ENCODE measurements around the gene CDC42BPB. TPM values are rescaled to one million over a fixed set of nuclear protein-coding genes. Genes with fewer than 3 reads are reported as not detected.

Gene CDC42BPB
- total RNA-seq, 1 donor from 2014 or later: 48.2 TPM

DNA sequence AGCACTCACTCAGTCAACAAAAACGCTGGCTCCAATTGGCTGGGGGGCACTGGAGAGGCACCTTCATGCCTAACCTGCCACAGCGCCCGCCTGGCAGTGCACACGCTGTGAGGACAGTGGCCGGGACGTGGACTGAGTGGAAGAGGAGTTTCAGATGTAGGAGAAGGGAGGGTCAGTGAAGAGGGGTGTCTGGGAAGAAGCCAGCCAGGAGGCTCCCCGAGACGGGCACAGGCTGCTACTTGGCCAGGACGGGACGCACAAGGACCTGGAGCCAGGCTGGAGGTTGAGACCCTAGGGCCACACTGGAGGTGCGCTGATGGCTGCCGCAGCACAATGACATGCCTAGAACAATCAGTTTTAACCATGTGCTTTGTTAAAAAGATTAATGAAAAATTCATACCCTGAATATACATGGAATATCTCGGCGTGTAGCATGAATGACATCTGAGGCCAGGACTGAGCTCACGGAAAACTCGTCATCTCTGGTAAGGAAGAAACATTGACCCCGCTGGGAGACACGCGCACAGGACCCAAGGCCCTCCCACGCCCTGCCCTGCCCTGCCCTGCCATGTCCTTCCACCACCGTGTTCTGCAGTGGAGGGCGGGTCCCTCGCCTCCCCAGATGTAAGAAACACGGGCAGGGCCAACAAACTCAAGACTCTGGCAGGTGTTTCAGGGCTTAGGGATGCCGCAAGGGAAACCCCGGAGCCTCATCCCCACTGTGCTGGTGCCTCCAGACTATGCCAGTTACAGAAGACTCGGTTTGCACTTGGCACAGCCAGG lies 109.8 kb downstream of the CDC42BPB start:
- no peaks in the 10 kb centered on the region for H3K4me1 Mint-ChIP-seq
- Histone ChIP-seq H3K4me3 (no peak overlapping the region), H3K36me3 (no peaks in the 10 kb centered on the region), H3K9ac (no peak overlapping the region), H3F3A (ENCODE audit: low read depth) (no peaks in the 10 kb centered on the region), H3K27me3 (no peaks in the 10 kb centered on the region), H3K79me2 (ENCODE audit: low read depth) (no peaks in the 10 kb centered on the region), H3K4me2 (no peak overlapping the region), H3K4me1 (no peaks in the 10 kb centered on the region), H2AFZ (replicated peaks) (no peak overlapping the region), H4K20me1 (ENCODE audit: low read depth) (no peaks in the 10 kb centered on the region), H3K27ac (no peak overlapping the region), H3K9me3 (ENCODE audit: low read depth) (no peaks in the 10 kb centered on the region)
- TF ChIP-seq, protein P1, sequence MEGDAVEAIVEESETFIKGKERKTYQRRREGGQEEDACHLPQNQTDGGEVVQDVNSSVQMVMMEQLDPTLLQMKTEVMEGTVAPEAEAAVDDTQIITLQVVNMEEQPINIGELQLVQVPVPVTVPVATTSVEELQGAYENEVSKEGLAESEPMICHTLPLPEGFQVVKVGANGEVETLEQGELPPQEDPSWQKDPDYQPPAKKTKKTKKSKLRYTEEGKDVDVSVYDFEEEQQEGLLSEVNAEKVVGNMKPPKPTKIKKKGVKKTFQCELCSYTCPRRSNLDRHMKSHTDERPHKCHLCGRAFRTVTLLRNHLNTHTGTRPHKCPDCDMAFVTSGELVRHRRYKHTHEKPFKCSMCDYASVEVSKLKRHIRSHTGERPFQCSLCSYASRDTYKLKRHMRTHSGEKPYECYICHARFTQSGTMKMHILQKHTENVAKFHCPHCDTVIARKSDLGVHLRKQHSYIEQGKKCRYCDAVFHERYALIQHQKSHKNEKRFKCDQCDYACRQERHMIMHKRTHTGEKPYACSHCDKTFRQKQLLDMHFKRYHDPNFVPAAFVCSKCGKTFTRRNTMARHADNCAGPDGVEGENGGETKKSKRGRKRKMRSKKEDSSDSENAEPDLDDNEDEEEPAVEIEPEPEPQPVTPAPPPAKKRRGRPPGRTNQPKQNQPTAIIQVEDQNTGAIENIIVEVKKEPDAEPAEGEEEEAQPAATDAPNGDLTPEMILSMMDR (IDR thresholded peaks at IDR 0.05): no peak
- TF ChIP-seq EZH2phosphoT487 (IDR thresholded peaks at IDR 0.05): no peak
- TF ChIP-seq EZH2 (IDR thresholded peaks at IDR 0.05): no peak
- H3K4me3 Mint-ChIP-seq: no peak overlapping the region
- H3K36me3 Mint-ChIP-seq: peaks cover 36% of the 10 kb centered on the region
- no peak for DNase-seq (ENCODE audit: low spot score)
- peaks cover 2% of the 10 kb centered on the region for H3K27me3 Mint-ChIP-seq (ENCODE audit: insufficient read depth, low read depth)
- H3K27ac Mint-ChIP-seq: no peak overlapping the region
- H3K9me3 Mint-ChIP-seq: no peaks in the 10 kb centered on the region

GRCh38 chr14:102945346-102946130 lies 111.8 kb downstream of the CDC42BPB start:
- Mint-ChIP-seq H3K27ac (no peak overlapping the region), H3K4me3 (no peak overlapping the region), H3K4me1 (no peaks in the 10 kb centered on the region), H3K27me3 (ENCODE audit: insufficient read depth, low read depth) (peaks cover 5% of the 10 kb centered on the region), H3K9me3 (no peaks in the 10 kb centered on the region), H3K36me3 (peaks cover 28% of the 10 kb centered on the region)
- no peak for DNase-seq (ENCODE audit: low spot score)
- no peaks in the 10 kb centered on the region for H3K4me1 ChIP-seq
- H3K27ac ChIP-seq: no peak overlapping the region
- H4K20me1 ChIP-seq (ENCODE audit: low read depth): no peaks in the 10 kb centered on the region
- no peak overlapping the region for H2AFZ ChIP-seq (replicated peaks)
- H3K36me3 ChIP-seq: no peaks in the 10 kb centered on the region
- H3K9me3 ChIP-seq (ENCODE audit: low read depth): no peaks in the 10 kb centered on the region
- TF ChIP-seq EZH2 (IDR thresholded peaks at IDR 0.05): no peak
- no peak overlapping the region for H3K9ac ChIP-seq
- no peak overlapping the region for H3K4me2 ChIP-seq
- no peaks in the 10 kb centered on the region for H3K79me2 ChIP-seq (ENCODE audit: low read depth)
- no peaks in the 10 kb centered on the region for H3K27me3 ChIP-seq
- H3F3A ChIP-seq (ENCODE audit: low read depth): no peaks in the 10 kb centered on the region
- no peak overlapping the region for H3K4me3 ChIP-seq

- Histone ChIP-seq H3K4me2 (no peak overlapping the region), H3F3A (ENCODE audit: low read depth) (no peaks in the 10 kb centered on the region), H3K4me3 (no peak overlapping the region), H3K79me2 (ENCODE audit: low read depth) (no peaks in the 10 kb centered on the region), H3K4me1 (no peaks in the 10 kb centered on the region), H3K9me3 (ENCODE audit: low read depth) (no peaks in the 10 kb centered on the region), H3K36me3 (no peaks in the 10 kb centered on the region), H3K27ac (no peak overlapping the region), H4K20me1 (ENCODE audit: low read depth) (no peaks in the 10 kb centered on the region), H3K27me3 (no peaks in the 10 kb centered on the region), H2AFZ (replicated peaks) (no peak overlapping the region), H3K9ac (no peak overlapping the region)
- H3K4me1 Mint-ChIP-seq: no peaks in the 10 kb centered on the region
- no peak overlapping the region for H3K4me3 Mint-ChIP-seq
- peaks cover 5% of the 10 kb centered on the region for H3K27me3 Mint-ChIP-seq (ENCODE audit: insufficient read depth, low read depth)
- no peak for DNase-seq (ENCODE audit: low spot score)
- TF ChIP-seq, protein P1 (IDR thresholded peaks at IDR 0.05): no peak
- TF ChIP-seq EZH2phosphoT487 (IDR thresholded peaks at IDR 0.05) (no peak), EZH2 (IDR thresholded peaks at IDR 0.05) (no peak)
- no peak overlapping the region for H3K27ac Mint-ChIP-seq
- peaks cover 32% of the 10 kb centered on the region for H3K36me3 Mint-ChIP-seq
- H3K9me3 Mint-ChIP-seq: no peaks in the 10 kb centered on the region
These were observed 112.7 kb downstream of the CDC42BPB start for GRCh38 chr14:102944448-102945330.

All from neural progenitor cell (in vitro differentiated cells).